Measurements from ENCODE around the gene HAUS7. TPM values are rescaled to one million over a fixed set of nuclear protein-coding genes. Genes with fewer than 3 reads are reported as not detected.
"Not testable (repeated sequence)": the region's sequence is repeated elsewhere in the genome, so short reads cannot be mapped to it uniquely, and the experiment has no call there.

HAUS7 gene
- total RNA-seq, 1 experiment from 2014 or later = 29.3 TPM

- Histone ChIP-seq H3K36me3 (ENCODE audit: low read depth) (no peaks in the 10 kb centered on the region), H3F3A (ENCODE audit: insufficient read depth, low read depth) (no peaks in the 10 kb centered on the region), H3K9me2 (ENCODE audit: insufficient read depth) (no peaks in the 10 kb centered on the region), H3K27ac (no peak overlapping the region), H4K20me1 (ENCODE audit: insufficient read depth) (no peaks in the 10 kb centered on the region), H3K79me2 (ENCODE audit: low read depth) (no peaks in the 10 kb centered on the region), H3K4me1 (replicated peaks; ENCODE audit: insufficient read depth) (no peaks in the 10 kb centered on the region), H3K4me3 (no peak overlapping the region), H3K9me3 (ENCODE audit: insufficient read depth, low read depth) (no peaks in the 10 kb centered on the region), H2AFZ (no peak overlapping the region), H3K27me3 (ENCODE audit: insufficient read depth, low read depth) (peaks cover 71% of the 10 kb centered on the region), H3K4me2 (no peak overlapping the region)
- BruUV-seq (replicated peaks) = no TSS peak
- intact Hi-C loops (cut with micrococcal nuclease; ENCODE audit: unreplicated experiment) = no loop called here
- TF ChIP-seq EZH2 (IDR thresholded peaks at IDR 0.05; ENCODE audit: low read depth) (no peak), CTCF (conservative IDR thresholded peaks at IDR 0.05) (no peak)
- POLR2A ChIA-PET (ENCODE audit: unreplicated experiment) = no interaction called here
- CTCF ChIA-PET = no interaction called here
- DNase-seq = no peak
Observed at GRCh38 chrX:153406011-153406410, 64.4 kb downstream of the HAUS7 start.

- Histone ChIP-seq H4K20me1 (ENCODE audit: insufficient read depth) (no peaks in the 10 kb centered on the region), H3K36me3 (ENCODE audit: low read depth) (no peaks in the 10 kb centered on the region), H3K4me2 (no peak overlapping the region), H3K79me2 (ENCODE audit: low read depth) (no peaks in the 10 kb centered on the region), H3K4me3 (no peak overlapping the region), H3K9me2 (ENCODE audit: insufficient read depth) (no peaks in the 10 kb centered on the region), H3K27me3 (ENCODE audit: insufficient read depth, low read depth) (peaks cover 65% of the 10 kb centered on the region), H3K4me1 (replicated peaks; ENCODE audit: insufficient read depth) (no peaks in the 10 kb centered on the region), H3K27ac (no peak overlapping the region), H3K9me3 (ENCODE audit: insufficient read depth, low read depth) (no peaks in the 10 kb centered on the region), H3F3A (ENCODE audit: insufficient read depth, low read depth) (no peaks in the 10 kb centered on the region), H2AFZ (no peak overlapping the region)
- intact Hi-C loops (cut with micrococcal nuclease; ENCODE audit: unreplicated experiment) = no loop called here
- TF ChIP-seq EZH2 (IDR thresholded peaks at IDR 0.05; ENCODE audit: low read depth) = no peak
- no peak for TF ChIP-seq CTCF (conservative IDR thresholded peaks at IDR 0.05)
- ChIA-PET POLR2A (ENCODE audit: unreplicated experiment) (no interaction called here), CTCF (no interaction called here)
- no peak for DNase-seq
- BruUV-seq (replicated peaks) = no TSS peak
Observed at GRCh38 chrX:153405426-153405825, 65.0 kb downstream of the HAUS7 start.

DNA sequence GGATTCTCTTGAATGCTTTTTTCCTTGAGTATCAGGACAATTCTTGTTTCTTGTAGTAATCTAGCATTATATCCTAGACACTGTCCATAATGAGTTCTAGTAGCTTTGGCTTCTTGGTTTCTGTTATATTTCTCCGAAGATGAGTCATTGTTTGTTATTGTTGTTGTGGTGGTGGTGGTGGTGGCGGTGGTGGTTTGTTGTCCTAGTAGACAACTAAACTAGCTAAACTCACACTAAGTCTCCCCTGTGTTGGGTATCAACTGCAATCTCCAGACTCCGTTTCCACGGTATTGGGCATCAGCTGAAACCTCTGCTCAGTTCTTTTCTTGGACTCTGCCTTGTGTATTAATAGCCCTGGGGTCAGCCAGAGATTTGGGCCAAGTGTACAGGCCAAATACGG is 66.0 kb downstream of the HAUS7 start:
- H3K27ac ChIP-seq; H3K9me3 ChIP-seq (ENCODE audit: insufficient read depth, low read depth); H3K4me1 ChIP-seq (replicated peaks; ENCODE audit: insufficient read depth); H4K20me1 ChIP-seq (ENCODE audit: insufficient read depth); intact Hi-C loops (cut with micrococcal nuclease; ENCODE audit: unreplicated experiment); H2AFZ ChIP-seq; POLR2A ChIA-PET (ENCODE audit: unreplicated experiment); H3K4me3 ChIP-seq; DNase-seq; H3K4me2 ChIP-seq; H3K36me3 ChIP-seq (ENCODE audit: low read depth); CTCF ChIA-PET; H3F3A ChIP-seq (ENCODE audit: insufficient read depth, low read depth); H3K9me2 ChIP-seq (ENCODE audit: insufficient read depth); BruUV-seq (replicated peaks); H3K79me2 ChIP-seq (ENCODE audit: low read depth): not testable (repeated sequence)
- H3K27me3 ChIP-seq (ENCODE audit: insufficient read depth, low read depth) = peaks cover 64% of the 10 kb centered on the region

DNA sequence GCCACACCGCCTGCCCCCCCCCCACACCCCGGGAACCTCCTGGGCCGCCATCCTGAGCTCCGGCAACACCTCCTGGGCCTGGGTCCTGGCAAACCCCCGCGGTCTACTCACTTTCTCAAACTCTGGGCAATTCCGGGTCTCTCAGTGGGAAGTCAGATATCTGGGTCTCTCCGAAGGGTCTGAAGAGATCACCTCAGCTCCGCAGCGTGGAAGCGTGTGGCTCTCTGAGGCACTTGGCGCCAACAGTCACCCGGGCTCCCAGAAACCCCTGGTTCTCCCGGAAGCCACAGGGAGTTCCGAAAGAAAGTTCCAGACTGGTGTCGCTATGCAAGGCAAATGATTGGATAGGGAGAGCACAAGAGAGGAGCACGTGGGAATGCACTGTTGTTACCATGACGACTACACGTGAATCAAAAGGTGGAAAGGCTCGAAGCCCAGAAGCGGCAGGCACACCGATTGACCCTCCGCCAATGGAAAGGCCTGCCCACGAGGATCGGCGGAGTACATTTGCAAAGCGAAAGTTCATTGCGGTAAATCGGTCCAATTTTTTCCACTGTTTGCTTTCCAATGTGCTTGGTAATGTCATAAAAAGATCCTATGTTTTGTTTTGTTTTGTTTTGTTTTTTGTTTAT is 69.1 kb downstream of the HAUS7 start, which contains the start of gene PNMA6E:
PNMA6E (minus strand) TSS at position 218 of the 632 bp plus-strand sequence. CDS start 2,501 bp downstream, outside the sequence.
- no peaks in the 10 kb centered on the region for H3K79me2 ChIP-seq (ENCODE audit: low read depth)
- no peaks in the 10 kb centered on the region for H3F3A ChIP-seq (ENCODE audit: insufficient read depth, low read depth)
- H3K27ac ChIP-seq = no peak within 1 kb of the TSS
- DNase-seq = no peak
- H3K9me3 ChIP-seq (ENCODE audit: insufficient read depth, low read depth) = no peaks in the 10 kb centered on the region
- H3K36me3 ChIP-seq (ENCODE audit: low read depth) = no peaks in the 10 kb centered on the region
- H3K4me2 ChIP-seq = no peak within 1 kb of the TSS
- H3K4me3 ChIP-seq = no peak within 1 kb of the TSS
- H3K4me1 ChIP-seq (replicated peaks; ENCODE audit: insufficient read depth) = no peaks in the 10 kb centered on the region
- intact Hi-C loops (cut with micrococcal nuclease; ENCODE audit: unreplicated experiment) = no loop called here
- no peaks in the 10 kb centered on the region for H4K20me1 ChIP-seq (ENCODE audit: insufficient read depth)
- TF ChIP-seq EZH2 (IDR thresholded peaks at IDR 0.05; ENCODE audit: low read depth) (no peak), CTCF (conservative IDR thresholded peaks at IDR 0.05) (no peak)
- peaks cover 61% of the 10 kb centered on the region for H3K27me3 ChIP-seq (ENCODE audit: insufficient read depth, low read depth)
- ChIA-PET POLR2A (ENCODE audit: unreplicated experiment) (no interaction called here), CTCF (no interaction called here)
- H2AFZ ChIP-seq = no peak within 1 kb of the TSS
- BruUV-seq (replicated peaks) = no TSS peak
- H3K9me2 ChIP-seq (ENCODE audit: insufficient read depth) = no peaks in the 10 kb centered on the region
